Kidney (tissue), 14 donors: ENCODE data around the gene UBE2F. TPM values are rescaled to one million over a fixed set of nuclear protein-coding genes. Genes with fewer than 3 reads are reported as not detected.
A peak's percentile ranks its signal among the peaks of the same experiment; 100 is the strongest.

Experiments used
- DNase-seq, 5 donors: peaks; one replicate each; pipeline ENCODE4 v3.0.0-alpha.2; 2013 to 2020
- FAIRE-seq: peaks from 2 replicates; lab custom pipeline; 2012; peaks lifted over from hg19 to GRCh38; lab: Jason Lieb, UNC
- H3K27ac ChIP-seq, 2 donors: one replicate each; pipeline ENCODE4 v1.7.0; 2013; ENCODE audit warnings: low read depth in 2 of 2, low read length in 2 of 2, inconsistent platforms in 1 of 2
- H3K27me3 ChIP-seq: one replicate; pipeline ENCODE4 v1.7.1; 2013; ENCODE audit warnings: low read length, inconsistent platforms; ENCODE audit not compliant: control insufficient read depth, insufficient read depth
- H3K36me3 ChIP-seq, 3 donors: one replicate each; pipeline versions ENCODE4 v1.7.0 to v1.7.1; 2013; ENCODE audit warnings: low read length in 3 of 3, control low read depth in 1 of 3, inconsistent platforms in 1 of 3; ENCODE audit not compliant: insufficient read depth in 3 of 3, control insufficient read depth in 2 of 3
- H3K4me1 ChIP-seq, 3 donors: one replicate each; pipeline versions ENCODE4 v1.7.0 to v1.7.1; 2013; ENCODE audit warnings: low read length in 3 of 3, inconsistent platforms in 1 of 3, low read depth in 1 of 3; ENCODE audit not compliant: control insufficient read depth in 2 of 3, insufficient read depth in 2 of 3
- H3K4me3 ChIP-seq, 3 donors: one replicate each; pipeline versions ENCODE4 v1.7.0 to v1.8.1; 2013; ENCODE audit warnings: low read length in 3 of 3, control low read depth in 1 of 3, inconsistent platforms in 1 of 3
- H3K9ac ChIP-seq, 3 donors: one replicate each; pipeline versions ENCODE4 v1.7.0 to v1.7.1; 2013; ENCODE audit warnings: low read length in 3 of 3, control low read depth in 1 of 3, inconsistent platforms in 1 of 3
- H3K9me3 ChIP-seq, 3 donors: one replicate each; pipeline versions ENCODE4 v1.7.0 to v1.7.1; 2013; ENCODE audit warnings: low read length in 3 of 3, control low read depth in 1 of 3, inconsistent platforms in 1 of 3; ENCODE audit not compliant: control insufficient read depth in 2 of 3, insufficient read depth in 1 of 3
- CTCF ChIP-seq: IDR thresholded peaks from 3 replicates; pipeline ENCODE4 v1.5.1; 2012; ENCODE audit warnings: mild to moderate bottlenecking, moderate library complexity, borderline replicate concordance; ENCODE audit not compliant: insufficient read depth; ENCODE audit errors: extremely low read depth
- intact Hi-C: fragments of 100-400 bp; cut with DNase I; formaldehyde crosslinking; loops from one replicate; pipeline ENCODE4 v1.11.1; 2022
- polyA plus RNA-seq: library from polyadenylated mRNA; stranded (reverse); fragments of 350-450 nt; fragmentation: Illumina TruSeq; extraction: RNeasy Lipid Tissue Mini Kit (QIAGEN cat#74804); gene quantifications from one replicate; pipeline ENCODE4 v1.2.3, GENCODE V29; 2014; ENCODE audit warnings: low read depth, low replicate concordance; ENCODE audit not compliant: insufficient read depth
- total RNA-seq: library from RNA; stranded (reverse); fragmentation: NEBNext Ultra II Directional; extraction: Animal tissue kit (Norgen Biotek cat#: 25700); gene quantifications from one replicate; pipeline ENCODE4 v1.2.1, GENCODE V29; 2021
- donor health status: control.
- donor health status: control.
- donor health status: control.
- donor health status: control.
- donor health status: control.
- donor health status: DM: yes; HTN: yes; CAD: no.
- donor health status: Normal renal cell carcinoma (clear cell type).

The UBE2F gene
- total and polyA plus RNA-seq, 2 donors from 2014 or later, result 34.5 to 68.7 TPM

- peaks cover 0 to 6% (median 0%) of the 10 kb centered on the region in 3 donors for H3K4me1 ChIP-seq
- no peak for FAIRE-seq
- no peak overlapping the region for H3K4me3 ChIP-seq
- no peaks in the 10 kb centered on the region for H3K9me3 ChIP-seq
- TF ChIP-seq CTCF, result no peak
- H3K9ac ChIP-seq, result no peak overlapping the region
- H3K27ac ChIP-seq, result no peak overlapping the region
- peak in 1 of 5 donors; percentile 45 for DNase-seq
- intact Hi-C loops, result no loop called here
- H3K27me3 ChIP-seq, result no peaks in the 10 kb centered on the region
- H3K36me3 ChIP-seq, result peaks cover 2 to 9% (median 6%) of the 10 kb centered on the region in 3 donors
Measured at GRCh38 chr2:237978058-237978712, 11.4 kb downstream of the UBE2F start.

GRCh38 chr2:237979331-237979730, 12.5 kb downstream of the UBE2F start:
- FAIRE-seq (no peak), DNase-seq (no peak)
- H3K4me1 ChIP-seq, result peaks cover 0 to 6% (median 5%) of the 10 kb centered on the region in 3 donors
- peaks cover 2 to 9% (median 6%) of the 10 kb centered on the region in 3 donors for H3K36me3 ChIP-seq
- H3K27me3 ChIP-seq, result no peaks in the 10 kb centered on the region
- H3K9me3 ChIP-seq, result no peaks in the 10 kb centered on the region
- TF ChIP-seq CTCF, result no peak
- H3K27ac ChIP-seq, result no peak overlapping the region
- H3K4me3 ChIP-seq, result no peak overlapping the region
- intact Hi-C loops, result no loop called here
- H3K9ac ChIP-seq, result no peak overlapping the region

- H3K27ac ChIP-seq, result no peak overlapping the region
- no peak overlapping the region for H3K9ac ChIP-seq
- no peaks in the 10 kb centered on the region for H3K9me3 ChIP-seq
- H3K36me3 ChIP-seq, result peaks cover 2 to 9% (median 6%) of the 10 kb centered on the region in 3 donors
- FAIRE-seq, result no peak
- H3K4me1 ChIP-seq, result peaks cover 0 to 6% (median 5%) of the 10 kb centered on the region in 3 donors
- no peak for TF ChIP-seq CTCF
- intact Hi-C loops, result no loop called here
- no peak for DNase-seq
- H3K4me3 ChIP-seq, result no peak overlapping the region
- H3K27me3 ChIP-seq, result no peaks in the 10 kb centered on the region
Measured at GRCh38 chr2:237980087-237980486, 13.3 kb downstream of the UBE2F start.
